ENCODE results near the gene PTTG1. TPM values are rescaled to one million over a fixed set of nuclear protein-coding genes. Genes with fewer than 3 reads are reported as not detected.

The PTTG1 gene
- polyA plus RNA-seq, 4 donors: 8.4 to 98.9 (median 23.1) TPM

DNA sequence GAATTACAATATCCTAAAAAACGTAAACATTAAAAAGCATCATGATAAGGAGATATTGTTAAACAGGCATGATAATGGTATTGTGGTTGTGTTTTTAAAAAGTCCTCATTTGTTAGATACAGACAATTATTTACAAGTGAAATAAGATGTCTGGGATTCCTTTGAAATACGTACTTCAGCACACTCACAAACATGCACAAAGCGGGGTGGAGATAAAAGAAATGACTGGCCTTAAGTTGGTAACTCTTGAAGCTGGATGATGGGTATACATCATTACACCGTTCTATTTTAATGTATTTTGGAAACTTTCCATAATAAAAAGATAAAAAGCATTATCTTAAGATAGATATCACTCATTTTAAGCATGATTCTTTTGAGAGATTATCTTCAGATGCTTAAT lies 22.8 kb upstream of the PTTG1 start:
- no peak overlapping the region for H3K4me3 ChIP-seq (ENCODE audit: low read depth in 1 of 3, low read length in 3 of 3)
- no peak for FAIRE-seq
- no peak overlapping the region for H3K27ac ChIP-seq (ENCODE audit: low read depth in 1 of 3, low read length in 2 of 3)

DNA sequence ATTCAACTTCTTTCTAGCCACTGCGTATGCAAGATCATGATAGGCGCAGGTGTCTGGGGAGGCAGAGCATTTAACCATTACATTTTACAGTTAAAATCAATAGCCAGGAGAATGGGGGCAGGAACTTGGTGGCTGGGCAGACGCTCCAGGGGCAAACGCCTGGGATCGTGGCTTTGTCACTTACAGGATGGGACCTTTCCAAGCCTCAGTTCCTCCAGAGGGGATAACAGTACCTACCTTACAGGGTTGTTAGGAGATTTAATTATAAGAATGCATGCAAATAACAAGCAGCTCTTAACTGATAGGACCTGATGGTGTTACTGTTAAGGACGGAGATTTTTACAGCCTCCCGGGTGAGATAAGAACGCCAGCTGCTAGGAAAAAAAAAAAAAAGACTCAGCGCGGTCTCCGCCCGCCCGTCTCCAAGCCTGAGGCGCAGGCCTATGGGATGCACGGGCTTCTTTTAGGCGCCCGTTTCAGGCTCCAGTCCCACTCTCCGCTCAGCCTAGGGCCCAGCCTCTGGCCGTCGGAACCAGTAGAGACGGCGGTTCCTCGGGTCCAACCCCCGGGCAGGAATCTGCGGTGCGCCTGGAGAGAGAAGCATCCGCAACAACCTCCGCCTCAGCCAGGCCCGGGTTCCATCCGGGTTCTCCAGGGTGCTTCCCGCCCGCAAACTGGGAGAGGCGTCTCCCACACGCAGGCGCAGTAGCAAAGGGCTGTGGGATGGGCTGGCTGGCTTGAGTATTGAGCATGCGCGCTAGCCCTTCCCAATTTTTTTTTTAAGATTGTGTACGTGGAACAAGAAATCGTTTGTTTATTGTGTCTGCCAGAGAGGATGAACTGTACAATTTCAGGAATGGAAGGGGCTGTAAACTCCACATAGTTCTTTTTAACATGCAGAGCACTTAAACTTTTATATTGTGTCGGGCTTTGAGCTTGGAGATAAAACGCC lies 22.0 kb upstream of the PTTG1 start, which contains the start of gene FAM200C:
TSS of gene FAM200C (minus strand) at position 653 of the 952 bp plus-strand sequence. CDS start 4,564 bp downstream, outside the sequence.
- FAIRE-seq: no peak
- 1 to 2% (median 1%) methylated on average over 41 of the region's 41 CpGs for WGBS, 3 donors
- peak within 1 kb of the TSS; percentile 24 to 87 (median 87) for H3K27ac ChIP-seq (ENCODE audit: low read depth in 1 of 3, low read length in 2 of 3)

More for the DNA sequence above, 22.8 kb upstream of the PTTG1 start:
- no peak for DNase-seq
- Histone ChIP-seq H3K36me3 (ENCODE audit: control insufficient read depth in 3 of 3, insufficient read depth in 2 of 3, low read depth in 1 of 3, low read length in 3 of 3) (peaks cover 5 to 11% (median 8%) of the 10 kb centered on the region in 3 donors), H3K27me3 (ENCODE audit: control insufficient read depth in 3 of 3, insufficient read depth in 3 of 3, low read length in 3 of 3) (no peaks in the 10 kb centered on the region), H3K9me3 (ENCODE audit: control insufficient read depth in 2 of 2, insufficient read depth in 1 of 2, low read depth in 1 of 2, low read length in 1 of 2) (no peaks in the 10 kb centered on the region), H3K4me1 (ENCODE audit: control insufficient read depth in 3 of 3, insufficient read depth in 2 of 3, low read depth in 1 of 3, low read length in 2 of 3) (peaks cover 0 to 3% (median 0%) of the 10 kb centered on the region in 3 donors)
- WGBS, 3 donors: 26 to 48% (median 34%) methylated on average over 4 of the region's 4 CpGs

DNA sequence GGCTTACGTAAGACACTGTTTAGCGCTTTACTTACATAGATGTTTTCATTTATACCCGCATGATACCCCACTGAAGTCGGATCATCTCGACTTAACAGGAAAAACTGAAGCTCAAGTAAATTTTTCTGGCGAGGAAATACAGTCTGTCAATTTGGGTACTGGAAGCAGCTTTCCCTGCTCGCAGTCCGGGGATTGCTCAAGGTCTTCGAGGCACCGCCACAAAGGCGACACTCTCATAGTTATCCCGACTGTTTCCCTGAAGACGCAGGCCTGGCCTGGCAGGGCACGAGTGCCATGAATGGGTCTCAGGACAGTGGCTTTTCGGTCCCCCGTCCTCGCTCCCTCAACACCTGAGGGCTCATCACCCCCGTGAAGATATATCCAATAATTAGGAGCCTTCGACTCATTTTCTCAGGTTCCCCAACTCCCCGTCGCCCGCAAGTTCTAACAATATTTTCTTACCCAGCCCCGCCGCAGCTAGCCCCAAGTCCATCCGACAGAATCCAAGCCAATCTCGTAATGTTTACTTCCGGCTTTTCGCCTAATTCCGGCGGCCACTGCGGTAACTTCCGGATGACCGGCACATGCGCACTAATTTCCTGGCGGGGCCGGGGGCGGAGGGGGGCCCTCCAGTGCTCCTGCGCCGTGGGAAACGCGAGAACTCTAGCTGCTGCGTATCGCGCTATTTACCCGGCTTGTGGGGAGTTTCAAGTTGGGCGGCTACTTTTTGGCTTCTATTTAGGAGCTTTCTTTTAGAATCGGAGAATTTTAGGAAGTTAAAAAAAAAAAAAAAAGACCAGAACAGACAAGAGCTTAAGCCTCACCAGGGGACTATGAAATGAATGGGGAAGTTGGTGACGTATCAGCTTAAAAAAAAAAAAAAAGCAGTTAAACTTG lies 2.8 kb upstream of the PTTG1 start, which contains the start of gene SLU7:
TSS of gene SLU7 (minus strand) at position 521 of the 897 bp plus-strand sequence. CDS start 3,787 bp downstream, outside the sequence.
- DNase-seq (peak; percentile 92 to 97), FAIRE-seq (peak; percentile 78)
- H3K4me3 ChIP-seq (ENCODE audit: low read depth in 1 of 3, low read length in 3 of 3): peak within 1 kb of the TSS; percentile 54 to 98 (median 78)
- H3K27me3 ChIP-seq (ENCODE audit: control insufficient read depth in 3 of 3, insufficient read depth in 3 of 3, low read length in 3 of 3): no peaks in the 10 kb centered on the region
- 0 to 1% (median 0%) methylated on average over 48 of the region's 48 CpGs for WGBS, 3 donors
- H3K36me3 ChIP-seq (ENCODE audit: control insufficient read depth in 3 of 3, insufficient read depth in 2 of 3, low read depth in 1 of 3, low read length in 3 of 3): peaks cover 0 to 3% (median 2%) of the 10 kb centered on the region in 3 donors
- peaks cover 0 to 9% (median 8%) of the 10 kb centered on the region in 3 donors for H3K4me1 ChIP-seq (ENCODE audit: control insufficient read depth in 3 of 3, insufficient read depth in 2 of 3, low read depth in 1 of 3, low read length in 2 of 3)
- no peaks in the 10 kb centered on the region for H3K9me3 ChIP-seq (ENCODE audit: control insufficient read depth in 2 of 2, insufficient read depth in 1 of 2, low read depth in 1 of 2, low read length in 1 of 2)
- H3K27ac ChIP-seq (ENCODE audit: low read depth in 1 of 3, low read length in 2 of 3): peak within 1 kb of the TSS; percentile 42 to 93 (median 85)

More for the DNA sequence above, 22.0 kb upstream of the PTTG1 start, which contains the start of gene FAM200C:
- DNase-seq: peak; percentile 95 to 97
- Histone ChIP-seq H3K27me3 (ENCODE audit: control insufficient read depth in 3 of 3, insufficient read depth in 3 of 3, low read length in 3 of 3) (no peaks in the 10 kb centered on the region), H3K4me1 (ENCODE audit: control insufficient read depth in 3 of 3, insufficient read depth in 2 of 3, low read depth in 1 of 3, low read length in 2 of 3) (peaks cover 0 to 3% (median 0%) of the 10 kb centered on the region in 3 donors), H3K4me3 (ENCODE audit: low read depth in 1 of 3, low read length in 3 of 3) (peak within 1 kb of the TSS; percentile 59 to 66 (median 60)), H3K9me3 (ENCODE audit: control insufficient read depth in 2 of 2, insufficient read depth in 1 of 2, low read depth in 1 of 2, low read length in 1 of 2) (no peaks in the 10 kb centered on the region), H3K36me3 (ENCODE audit: control insufficient read depth in 3 of 3, insufficient read depth in 2 of 3, low read depth in 1 of 3, low read length in 3 of 3) (peaks cover 8 to 18% (median 14%) of the 10 kb centered on the region in 3 donors)

DNA sequence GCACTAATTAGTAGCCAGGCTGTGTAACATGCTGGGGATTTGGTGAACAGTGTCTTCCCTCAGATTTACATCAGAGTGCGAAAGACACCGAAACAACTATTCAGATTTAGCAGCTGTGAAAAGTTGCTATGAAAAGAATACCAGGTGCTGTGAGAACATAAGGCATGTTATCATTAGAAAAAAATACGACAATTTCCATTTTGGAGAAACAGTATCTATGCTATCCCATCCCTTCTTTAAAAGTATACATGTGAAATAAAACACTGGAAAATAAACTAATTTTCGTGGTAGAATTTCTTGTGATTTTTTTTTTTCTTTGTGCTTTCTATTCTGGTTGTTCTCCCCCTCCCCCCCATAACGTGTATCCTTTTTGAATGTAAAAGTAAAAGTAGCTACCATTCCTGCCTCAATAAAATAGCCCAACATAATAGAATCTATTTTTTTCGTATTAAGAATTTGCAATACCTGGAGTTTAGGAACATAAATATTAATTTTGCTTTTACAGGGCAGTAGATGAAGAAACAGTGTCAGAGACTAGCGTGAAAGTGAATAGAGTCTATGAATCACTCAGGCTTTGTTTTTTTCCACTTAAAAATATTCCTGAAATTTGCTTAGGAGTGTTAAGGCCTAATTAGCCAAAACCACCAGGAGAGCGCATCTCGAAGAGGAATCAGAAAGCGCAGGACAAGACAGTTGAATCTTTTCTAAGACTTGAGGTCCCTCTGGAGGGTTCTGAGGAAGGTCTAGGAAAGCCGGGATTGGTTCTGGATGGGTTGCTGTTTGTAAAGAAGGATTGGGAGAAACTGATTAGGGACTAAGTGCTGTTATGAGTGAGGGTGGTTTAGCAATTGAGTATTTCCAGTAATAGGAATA lies 2.0 kb upstream of the PTTG1 start:
- Histone ChIP-seq H3K4me1 (ENCODE audit: control insufficient read depth in 3 of 3, insufficient read depth in 2 of 3, low read depth in 1 of 3, low read length in 2 of 3) (peaks cover 0 to 9% (median 8%) of the 10 kb centered on the region in 3 donors), H3K27ac (ENCODE audit: low read depth in 1 of 3, low read length in 2 of 3) (peak overlapping the region; percentile 39 to 93 (median 85)), H3K4me3 (ENCODE audit: low read depth in 1 of 3, low read length in 3 of 3) (peak overlapping the region; percentile 54 to 98 (median 78)), H3K9me3 (ENCODE audit: control insufficient read depth in 2 of 2, insufficient read depth in 1 of 2, low read depth in 1 of 2, low read length in 1 of 2) (no peaks in the 10 kb centered on the region), H3K27me3 (ENCODE audit: control insufficient read depth in 3 of 3, insufficient read depth in 3 of 3, low read length in 3 of 3) (no peaks in the 10 kb centered on the region), H3K36me3 (ENCODE audit: control insufficient read depth in 3 of 3, insufficient read depth in 2 of 3, low read depth in 1 of 3, low read length in 3 of 3) (peaks cover 0 to 3% (median 2%) of the 10 kb centered on the region in 3 donors)
- 38 to 41% (median 40%) methylated on average over 11 of the region's 11 CpGs for WGBS, 3 donors
- DNase-seq: no peak
- no peak for FAIRE-seq

DNA sequence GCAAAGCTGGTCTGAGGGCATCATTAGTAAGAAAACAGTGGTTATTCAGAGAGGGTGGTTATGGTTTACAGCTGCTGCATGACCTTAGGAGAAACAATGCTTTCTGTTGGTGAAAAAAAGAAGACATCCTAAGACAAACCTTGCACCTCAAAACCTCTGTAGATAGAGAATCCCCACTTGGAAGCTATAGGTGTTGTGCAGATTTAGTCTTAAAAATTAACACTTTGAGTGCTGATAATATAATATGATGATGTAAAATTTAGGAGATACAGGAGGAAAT lies 1.4 kb upstream of the PTTG1 start:
- H3K27me3 ChIP-seq (ENCODE audit: control insufficient read depth in 3 of 3, insufficient read depth in 3 of 3, low read length in 3 of 3): no peaks in the 10 kb centered on the region
- peak overlapping the region in 1 of 3 donors; percentile 18 for H3K27ac ChIP-seq (ENCODE audit: low read depth in 1 of 3, low read length in 2 of 3)
- H3K4me1 ChIP-seq (ENCODE audit: control insufficient read depth in 3 of 3, insufficient read depth in 2 of 3, low read depth in 1 of 3, low read length in 2 of 3): peaks cover 0 to 9% (median 8%) of the 10 kb centered on the region in 3 donors
- no peak for FAIRE-seq
- H3K4me3 ChIP-seq (ENCODE audit: low read depth in 1 of 3, low read length in 3 of 3): no peak overlapping the region
- H3K36me3 ChIP-seq (ENCODE audit: control insufficient read depth in 3 of 3, insufficient read depth in 2 of 3, low read depth in 1 of 3, low read length in 3 of 3): peaks cover 0 to 2% (median 2%) of the 10 kb centered on the region in 3 donors
- H3K9me3 ChIP-seq (ENCODE audit: control insufficient read depth in 2 of 2, insufficient read depth in 1 of 2, low read depth in 1 of 2, low read length in 1 of 2): no peaks in the 10 kb centered on the region
- no peak for DNase-seq

DNA sequence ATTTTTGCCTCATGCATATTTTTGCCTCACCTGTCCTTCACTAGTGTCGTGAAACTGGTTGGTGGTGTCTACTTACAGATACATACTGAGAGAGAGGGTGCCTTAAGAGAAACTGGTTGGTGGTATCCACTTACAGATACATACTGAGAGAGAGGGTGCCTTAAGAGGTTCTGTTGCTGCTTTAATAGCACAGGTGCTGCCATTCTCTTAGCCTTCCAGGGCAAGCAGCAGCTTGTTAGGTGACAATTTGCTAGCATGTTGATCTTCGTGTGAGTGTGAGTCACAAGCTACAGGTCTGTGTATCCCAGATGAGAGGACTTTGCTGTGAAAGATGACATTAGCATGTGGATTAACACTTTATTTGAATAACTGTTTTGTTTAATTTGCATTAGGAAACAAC lies 1.4 kb downstream of the PTTG1 start:
- peak in 1 of 2 donors; percentile 27 for DNase-seq
- Histone ChIP-seq H3K4me1 (ENCODE audit: control insufficient read depth in 3 of 3, insufficient read depth in 2 of 3, low read depth in 1 of 3, low read length in 2 of 3) (peaks cover 0 to 3% (median 3%) of the 10 kb centered on the region in 3 donors), H3K4me3 (ENCODE audit: low read depth in 1 of 3, low read length in 3 of 3) (no peak overlapping the region), H3K27ac (ENCODE audit: low read depth in 1 of 3, low read length in 2 of 3) (no peak overlapping the region), H3K9me3 (ENCODE audit: control insufficient read depth in 2 of 2, insufficient read depth in 1 of 2, low read depth in 1 of 2, low read length in 1 of 2) (no peaks in the 10 kb centered on the region), H3K27me3 (ENCODE audit: control insufficient read depth in 3 of 3, insufficient read depth in 3 of 3, low read length in 3 of 3) (no peaks in the 10 kb centered on the region), H3K36me3 (ENCODE audit: control insufficient read depth in 3 of 3, insufficient read depth in 2 of 3, low read depth in 1 of 3, low read length in 3 of 3) (no peaks in the 10 kb centered on the region)
- 40 to 55% (median 40%) methylated on average over 2 of the region's 2 CpGs for WGBS, 3 donors
- FAIRE-seq: no peak

DNA sequence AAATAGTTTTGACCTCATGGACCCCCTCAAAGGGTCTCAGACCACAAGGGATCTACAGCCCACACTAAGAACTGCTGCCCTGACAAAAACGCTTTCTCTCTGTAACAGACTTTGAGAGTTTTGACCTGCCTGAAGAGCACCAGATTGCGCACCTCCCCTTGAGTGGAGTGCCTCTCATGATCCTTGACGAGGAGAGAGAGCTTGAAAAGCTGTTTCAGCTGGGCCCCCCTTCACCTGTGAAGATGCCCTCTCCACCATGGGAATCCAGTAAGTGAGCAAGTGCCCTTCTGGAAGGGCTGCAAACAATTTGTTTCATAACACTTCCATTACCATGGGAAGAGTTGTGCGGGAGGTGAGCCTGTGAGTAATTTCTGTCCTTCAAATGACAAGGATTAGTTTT lies 6.0 kb downstream of the PTTG1 start:
- Histone ChIP-seq H3K4me1 (ENCODE audit: control insufficient read depth in 3 of 3, insufficient read depth in 2 of 3, low read depth in 1 of 3, low read length in 2 of 3) (peaks cover 0 to 3% (median 0%) of the 10 kb centered on the region in 3 donors), H3K27ac (ENCODE audit: low read depth in 1 of 3, low read length in 2 of 3) (no peak overlapping the region), H3K27me3 (ENCODE audit: control insufficient read depth in 3 of 3, insufficient read depth in 3 of 3, low read length in 3 of 3) (no peaks in the 10 kb centered on the region), H3K36me3 (ENCODE audit: control insufficient read depth in 3 of 3, insufficient read depth in 2 of 3, low read depth in 1 of 3, low read length in 3 of 3) (no peaks in the 10 kb centered on the region), H3K4me3 (ENCODE audit: low read depth in 1 of 3, low read length in 3 of 3) (no peak overlapping the region), H3K9me3 (ENCODE audit: control insufficient read depth in 2 of 2, insufficient read depth in 1 of 2, low read depth in 1 of 2, low read length in 1 of 2) (no peaks in the 10 kb centered on the region)
- FAIRE-seq: no peak
- DNase-seq: no peak
- WGBS, 3 donors: 95 to 100% (median 96%) methylated on average over 4 of the region's 4 CpGs

All from small intestine (tissue), 7 donors.